ENCODE results near the gene EFCAB8.
"Not testable (repeated sequence)": the region's sequence is repeated elsewhere in the genome, so short reads cannot be mapped to it uniquely, and the experiment has no call there.

The EFCAB8 gene

GRCh38 chr20:32893263-32894025, 34.7 kb downstream of the EFCAB8 start:
- no peak overlapping the region for H3K4me3 ChIP-seq (ENCODE audit: low read length)
- no peak overlapping the region for H3K9ac ChIP-seq (ENCODE audit: low read length)
- H3K27ac ChIP-seq (ENCODE audit: low read depth, low read length), result no peak overlapping the region
- no peaks in the 10 kb centered on the region for H3K4me1 ChIP-seq (ENCODE audit: control insufficient read depth, insufficient read depth, low read length)
- H3K36me3 ChIP-seq (ENCODE audit: control insufficient read depth, insufficient read depth, low read length), result no peaks in the 10 kb centered on the region
- no peaks in the 10 kb centered on the region for H3K27me3 ChIP-seq (ENCODE audit: control insufficient read depth, insufficient read depth, low read length)

- Histone ChIP-seq H3K4me3 (ENCODE audit: low read length) (no peak overlapping the region), H3K4me1 (ENCODE audit: control insufficient read depth, insufficient read depth, low read length) (no peaks in the 10 kb centered on the region), H3K36me3 (ENCODE audit: control insufficient read depth, insufficient read depth, low read length) (no peaks in the 10 kb centered on the region), H3K27me3 (ENCODE audit: control insufficient read depth, insufficient read depth, low read length) (no peaks in the 10 kb centered on the region), H3K9ac (ENCODE audit: low read length) (no peak overlapping the region), H3K27ac (ENCODE audit: low read depth, low read length) (no peak overlapping the region)
These were observed 35.3 kb downstream of the EFCAB8 start for GRCh38 chr20:32894026-32894483.

GRCh38 chr20:32894711-32895355, 36.1 kb downstream of the EFCAB8 start:
- no peak overlapping the region for H3K9ac ChIP-seq (ENCODE audit: low read length)
- H3K4me3 ChIP-seq (ENCODE audit: low read length), result no peak overlapping the region
- H3K36me3 ChIP-seq (ENCODE audit: control insufficient read depth, insufficient read depth, low read length), result no peaks in the 10 kb centered on the region
- H3K27me3 ChIP-seq (ENCODE audit: control insufficient read depth, insufficient read depth, low read length), result no peaks in the 10 kb centered on the region
- H3K4me1 ChIP-seq (ENCODE audit: control insufficient read depth, insufficient read depth, low read length), result no peaks in the 10 kb centered on the region
- no peak overlapping the region for H3K27ac ChIP-seq (ENCODE audit: low read depth, low read length)

DNA sequence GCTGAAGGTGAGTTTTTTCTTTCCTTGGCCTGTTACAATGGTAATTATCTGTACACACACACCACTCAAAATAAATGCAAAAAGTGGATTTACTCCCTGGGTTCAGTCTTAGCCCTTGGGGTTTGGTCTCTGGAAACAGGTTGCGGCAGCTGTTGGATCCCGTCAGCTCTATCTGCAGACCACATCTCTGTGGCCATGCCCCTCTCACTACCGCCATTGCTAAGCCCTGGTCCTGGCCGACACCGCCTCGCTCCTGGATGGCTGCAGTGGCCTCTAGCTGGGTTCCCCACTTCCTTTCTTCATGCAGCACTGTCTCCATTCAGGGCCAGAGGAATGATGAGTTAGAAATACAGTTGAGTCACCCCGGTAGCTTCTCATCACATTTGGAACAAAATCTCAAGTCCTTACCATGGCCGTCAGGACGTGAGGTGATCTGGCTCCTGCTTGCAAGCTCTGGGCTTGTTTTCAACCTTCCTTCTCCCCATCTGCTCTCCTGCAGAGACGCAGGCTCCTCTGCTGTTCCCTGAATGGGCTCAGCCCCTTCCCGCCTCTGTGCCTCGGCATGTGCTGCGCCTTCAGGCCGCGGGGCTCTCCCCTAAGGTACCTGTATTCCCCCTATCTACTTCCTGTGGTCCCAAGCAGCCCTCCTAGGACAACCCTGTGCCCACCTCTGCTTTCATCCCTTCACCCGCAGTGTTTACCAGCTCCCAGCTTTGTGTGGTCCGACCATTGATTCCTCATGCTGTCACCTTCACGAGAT, 38.0 kb downstream of the EFCAB8 start:
- Histone ChIP-seq H3K36me3 (ENCODE audit: control insufficient read depth, insufficient read depth, low read length) (no peaks in the 10 kb centered on the region), H3K4me1 (ENCODE audit: control insufficient read depth, insufficient read depth, low read length) (no peaks in the 10 kb centered on the region), H3K27me3 (ENCODE audit: control insufficient read depth, insufficient read depth, low read length) (no peaks in the 10 kb centered on the region), H3K27ac (ENCODE audit: low read depth, low read length) (no peak overlapping the region), H3K4me3 (ENCODE audit: low read length) (no peak overlapping the region), H3K9ac (ENCODE audit: low read length) (no peak overlapping the region)

DNA sequence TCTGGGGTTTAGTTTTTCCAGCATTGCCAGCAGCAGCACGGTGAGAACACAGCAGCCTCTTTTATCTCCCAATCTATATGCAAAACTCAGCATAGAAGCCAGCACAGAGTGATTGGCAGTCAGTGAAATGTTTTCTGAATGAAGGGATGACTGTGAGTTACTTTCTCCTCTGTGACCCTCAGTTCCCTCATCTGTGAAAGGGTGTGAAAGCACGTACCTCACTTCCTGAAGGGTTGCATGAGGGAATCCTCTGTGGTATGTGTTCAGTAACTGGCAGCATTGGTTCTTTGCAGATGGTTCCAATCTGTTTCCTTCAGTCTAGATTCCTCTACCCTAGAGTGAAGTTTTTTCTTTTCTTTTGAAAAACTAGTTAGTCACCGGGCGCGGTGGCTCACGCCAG, 40.0 kb downstream of the EFCAB8 start:
- Histone ChIP-seq H3K4me3 (ENCODE audit: low read length) (no peak overlapping the region), H3K9ac (ENCODE audit: low read length) (no peak overlapping the region), H3K4me1 (ENCODE audit: control insufficient read depth, insufficient read depth, low read length) (no peaks in the 10 kb centered on the region), H3K27ac (ENCODE audit: low read depth, low read length) (no peak overlapping the region), H3K27me3 (ENCODE audit: control insufficient read depth, insufficient read depth, low read length) (no peaks in the 10 kb centered on the region), H3K36me3 (ENCODE audit: control insufficient read depth, insufficient read depth, low read length) (no peaks in the 10 kb centered on the region)

GRCh38 chr20:32902456-32903420, 44.0 kb downstream of the EFCAB8 start:
- no peaks in the 10 kb centered on the region for H3K27me3 ChIP-seq (ENCODE audit: control insufficient read depth, insufficient read depth, low read length)
- no peak overlapping the region for H3K4me3 ChIP-seq (ENCODE audit: low read length)
- H3K4me1 ChIP-seq (ENCODE audit: control insufficient read depth, insufficient read depth, low read length), result no peaks in the 10 kb centered on the region
- H3K36me3 ChIP-seq (ENCODE audit: control insufficient read depth, insufficient read depth, low read length), result no peaks in the 10 kb centered on the region
- no peak overlapping the region for H3K9ac ChIP-seq (ENCODE audit: low read length)
- no peak overlapping the region for H3K27ac ChIP-seq (ENCODE audit: low read depth, low read length)

- no peaks in the 10 kb centered on the region for H3K36me3 ChIP-seq (ENCODE audit: control insufficient read depth, insufficient read depth, low read length)
- no peak overlapping the region for H3K27ac ChIP-seq (ENCODE audit: low read depth, low read length)
- no peaks in the 10 kb centered on the region for H3K4me1 ChIP-seq (ENCODE audit: control insufficient read depth, insufficient read depth, low read length)
- no peak overlapping the region for H3K4me3 ChIP-seq (ENCODE audit: low read length)
- H3K27me3 ChIP-seq (ENCODE audit: control insufficient read depth, insufficient read depth, low read length), result no peaks in the 10 kb centered on the region
- H3K9ac ChIP-seq (ENCODE audit: low read length), result no peak overlapping the region
These were observed 45.0 kb downstream of the EFCAB8 start for GRCh38 chr20:32903666-32904175.

- not testable (repeated sequence) for H3K27ac ChIP-seq (ENCODE audit: low read depth, low read length); H3K9ac ChIP-seq (ENCODE audit: low read length); H3K4me3 ChIP-seq (ENCODE audit: low read length); H3K27me3 ChIP-seq (ENCODE audit: control insufficient read depth, insufficient read depth, low read length); H3K36me3 ChIP-seq (ENCODE audit: control insufficient read depth, insufficient read depth, low read length); H3K4me1 ChIP-seq (ENCODE audit: control insufficient read depth, insufficient read depth, low read length)
These were observed 46.0 kb downstream of the EFCAB8 start for GRCh38 chr20:32904678-32905077.

DNA sequence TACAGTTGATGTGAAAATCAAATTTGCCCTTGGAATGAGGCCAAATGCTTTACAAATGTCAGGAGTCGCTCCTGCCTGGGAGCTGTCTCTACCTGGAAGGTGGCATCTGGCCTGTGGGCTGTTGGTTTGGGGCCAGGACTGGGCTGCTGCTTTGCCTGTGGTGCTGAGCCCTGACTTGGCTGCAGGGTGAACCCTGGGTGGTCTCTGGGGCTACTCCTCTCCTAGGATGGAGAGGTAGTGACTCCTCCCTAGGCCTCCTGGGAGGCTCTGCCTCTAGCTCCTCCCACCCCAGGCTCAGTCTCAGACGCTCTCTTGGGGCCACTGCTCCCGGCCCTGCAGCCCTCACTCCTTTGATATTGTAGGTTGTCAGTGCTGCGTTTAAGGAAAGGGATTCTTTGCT, 47.5 kb downstream of the EFCAB8 start:
- H3K9ac ChIP-seq (ENCODE audit: low read length), result no peak overlapping the region
- H3K4me3 ChIP-seq (ENCODE audit: low read length), result no peak overlapping the region
- no peaks in the 10 kb centered on the region for H3K36me3 ChIP-seq (ENCODE audit: control insufficient read depth, insufficient read depth, low read length)
- H3K4me1 ChIP-seq (ENCODE audit: control insufficient read depth, insufficient read depth, low read length), result no peaks in the 10 kb centered on the region
- no peaks in the 10 kb centered on the region for H3K27me3 ChIP-seq (ENCODE audit: control insufficient read depth, insufficient read depth, low read length)
- no peak overlapping the region for H3K27ac ChIP-seq (ENCODE audit: low read depth, low read length)

DNA sequence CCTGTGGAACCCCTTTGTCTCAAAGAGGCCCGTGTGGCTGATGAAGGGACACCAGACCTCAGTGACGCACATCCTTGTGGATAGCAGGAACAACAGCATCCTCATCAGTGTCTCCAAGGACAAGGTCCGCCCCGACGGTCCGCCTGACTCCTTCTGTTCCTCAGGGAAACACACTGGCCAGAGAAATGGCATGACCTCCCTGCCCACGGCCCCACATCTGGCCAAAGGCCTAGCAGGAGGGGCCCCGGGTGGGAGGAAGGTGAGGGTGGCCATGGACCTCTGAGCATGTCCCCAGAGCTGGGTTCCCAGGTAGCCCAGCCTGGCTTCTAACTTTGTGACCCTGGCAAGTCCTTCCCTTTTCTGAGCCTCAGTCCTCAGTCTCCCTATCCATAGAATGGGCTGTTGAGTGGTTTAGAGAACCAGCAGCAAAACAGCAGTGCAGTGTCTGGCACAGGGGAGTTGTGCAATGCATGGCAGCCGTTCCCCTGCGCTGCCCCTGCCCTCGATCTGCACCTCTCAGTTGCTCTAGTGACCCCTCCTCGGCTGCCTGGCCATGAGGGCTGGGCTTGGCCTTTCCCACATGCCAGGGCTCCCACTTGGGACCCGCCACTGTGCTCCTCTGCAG, 48.3 kb downstream of the EFCAB8 start:
- Histone ChIP-seq H3K36me3 (ENCODE audit: control insufficient read depth, insufficient read depth, low read length) (no peaks in the 10 kb centered on the region), H3K9ac (ENCODE audit: low read length) (no peak overlapping the region), H3K4me3 (ENCODE audit: low read length) (no peak overlapping the region), H3K4me1 (ENCODE audit: control insufficient read depth, insufficient read depth, low read length) (no peaks in the 10 kb centered on the region), H3K27me3 (ENCODE audit: control insufficient read depth, insufficient read depth, low read length) (no peaks in the 10 kb centered on the region), H3K27ac (ENCODE audit: low read depth, low read length) (no peak overlapping the region)

GRCh38 chr20:32907886-32908285, 49.2 kb downstream of the EFCAB8 start:
- Histone ChIP-seq H3K4me1 (ENCODE audit: control insufficient read depth, insufficient read depth, low read length) (no peaks in the 10 kb centered on the region), H3K36me3 (ENCODE audit: control insufficient read depth, insufficient read depth, low read length) (no peaks in the 10 kb centered on the region)

More at GRCh38 chr20:32907886-32908285, 49.2 kb downstream of the EFCAB8 start:
- Histone ChIP-seq H3K4me3 (ENCODE audit: low read length) (no peak overlapping the region), H3K27me3 (ENCODE audit: control insufficient read depth, insufficient read depth, low read length) (no peaks in the 10 kb centered on the region), H3K9ac (ENCODE audit: low read length) (no peak overlapping the region), H3K27ac (ENCODE audit: low read depth, low read length) (no peak overlapping the region)

Measured in rectal smooth muscle tissue (tissue), 1 donor.